NT2/D1 (cell line): ENCODE results near the gene ZNF536.

ENCODE experiments used
- YY1 ChIP-seq: IDR thresholded peaks from 2 replicates; pipeline ENCODE4 v1.6.1; 2011; ENCODE audit not compliant: insufficient read length, insufficient read depth
- ZNF274 ChIP-seq: IDR thresholded peaks from 2 replicates; pipeline ENCODE4 v1.6.1; 2011; ENCODE audit warnings: mild to moderate bottlenecking, low read depth, low read length

DNA sequence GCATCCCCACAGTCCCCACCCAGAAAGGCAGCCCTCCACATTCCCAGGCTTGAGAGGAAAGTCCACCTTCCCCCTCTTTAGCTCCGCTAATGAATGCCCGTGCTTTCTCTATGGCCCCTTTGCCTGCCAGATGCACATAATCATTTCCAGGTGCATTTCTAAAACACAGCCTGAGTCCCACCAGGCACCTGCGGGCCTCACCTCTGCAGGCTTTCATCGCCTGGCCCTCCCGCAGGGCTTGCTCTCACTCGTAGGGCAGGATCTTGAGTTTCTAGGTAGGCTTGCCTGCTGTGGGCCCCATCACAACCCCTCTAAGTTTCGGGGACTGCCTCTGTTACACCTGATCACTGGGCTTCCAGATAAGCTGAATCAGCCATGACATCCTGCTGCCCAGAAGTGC is 173.6 kb downstream of the ZNF536 start:
- TF ChIP-seq ZNF274, result no peak
- no peak for TF ChIP-seq YY1
